Measurements from ENCODE around the gene PCDHGA5.
"Not testable (repeated sequence)": the region's sequence is repeated elsewhere in the genome, so short reads cannot be mapped to it uniquely, and the experiment has no call there.

DNA sequence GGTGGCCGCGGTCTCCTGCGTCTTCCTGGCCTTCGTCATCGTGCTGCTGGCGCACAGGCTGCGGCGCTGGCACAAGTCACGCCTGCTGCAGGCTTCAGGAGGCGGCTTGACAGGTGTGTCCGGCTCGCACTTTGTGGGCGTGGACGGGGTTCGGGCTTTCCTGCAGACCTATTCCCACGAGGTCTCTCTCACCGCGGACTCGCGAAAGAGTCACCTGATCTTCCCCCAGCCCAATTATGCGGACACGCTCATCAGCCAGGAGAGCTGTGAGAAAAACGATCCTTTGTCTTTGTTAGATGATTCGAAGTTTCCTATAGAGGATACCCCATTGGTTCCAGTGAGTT, 51.3 kb downstream of the PCDHGA5 start:
- TF ChIP-seq KDM1A (IDR thresholded peaks at IDR 0.05; ENCODE audit: borderline replicate concordance, low read length); EZH2 (IDR thresholded peaks at IDR 0.05; ENCODE audit: low read depth, low read length, severe bottlenecking); RAD21 (IDR thresholded peaks at IDR 0.05 in 1 of 2, conservative IDR thresholded peaks at IDR 0.05 in 1 of 2; ENCODE audit: low read depth in 2 of 2, low read length in 2 of 2); ZNF274 (IDR thresholded peaks at IDR 0.05; ENCODE audit: borderline replicate concordance, extremely low read depth, low read length): not testable (repeated sequence)
- TF ChIP-seq, protein P1, sequence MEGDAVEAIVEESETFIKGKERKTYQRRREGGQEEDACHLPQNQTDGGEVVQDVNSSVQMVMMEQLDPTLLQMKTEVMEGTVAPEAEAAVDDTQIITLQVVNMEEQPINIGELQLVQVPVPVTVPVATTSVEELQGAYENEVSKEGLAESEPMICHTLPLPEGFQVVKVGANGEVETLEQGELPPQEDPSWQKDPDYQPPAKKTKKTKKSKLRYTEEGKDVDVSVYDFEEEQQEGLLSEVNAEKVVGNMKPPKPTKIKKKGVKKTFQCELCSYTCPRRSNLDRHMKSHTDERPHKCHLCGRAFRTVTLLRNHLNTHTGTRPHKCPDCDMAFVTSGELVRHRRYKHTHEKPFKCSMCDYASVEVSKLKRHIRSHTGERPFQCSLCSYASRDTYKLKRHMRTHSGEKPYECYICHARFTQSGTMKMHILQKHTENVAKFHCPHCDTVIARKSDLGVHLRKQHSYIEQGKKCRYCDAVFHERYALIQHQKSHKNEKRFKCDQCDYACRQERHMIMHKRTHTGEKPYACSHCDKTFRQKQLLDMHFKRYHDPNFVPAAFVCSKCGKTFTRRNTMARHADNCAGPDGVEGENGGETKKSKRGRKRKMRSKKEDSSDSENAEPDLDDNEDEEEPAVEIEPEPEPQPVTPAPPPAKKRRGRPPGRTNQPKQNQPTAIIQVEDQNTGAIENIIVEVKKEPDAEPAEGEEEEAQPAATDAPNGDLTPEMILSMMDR (IDR thresholded peaks at IDR 0.05; ENCODE audit: control extremely low read depth in 1 of 3, insufficient read depth in 1 of 3, low read depth in 1 of 3, low read length in 3 of 3): not testable (repeated sequence)
- TF ChIP-seq, protein P2, sequence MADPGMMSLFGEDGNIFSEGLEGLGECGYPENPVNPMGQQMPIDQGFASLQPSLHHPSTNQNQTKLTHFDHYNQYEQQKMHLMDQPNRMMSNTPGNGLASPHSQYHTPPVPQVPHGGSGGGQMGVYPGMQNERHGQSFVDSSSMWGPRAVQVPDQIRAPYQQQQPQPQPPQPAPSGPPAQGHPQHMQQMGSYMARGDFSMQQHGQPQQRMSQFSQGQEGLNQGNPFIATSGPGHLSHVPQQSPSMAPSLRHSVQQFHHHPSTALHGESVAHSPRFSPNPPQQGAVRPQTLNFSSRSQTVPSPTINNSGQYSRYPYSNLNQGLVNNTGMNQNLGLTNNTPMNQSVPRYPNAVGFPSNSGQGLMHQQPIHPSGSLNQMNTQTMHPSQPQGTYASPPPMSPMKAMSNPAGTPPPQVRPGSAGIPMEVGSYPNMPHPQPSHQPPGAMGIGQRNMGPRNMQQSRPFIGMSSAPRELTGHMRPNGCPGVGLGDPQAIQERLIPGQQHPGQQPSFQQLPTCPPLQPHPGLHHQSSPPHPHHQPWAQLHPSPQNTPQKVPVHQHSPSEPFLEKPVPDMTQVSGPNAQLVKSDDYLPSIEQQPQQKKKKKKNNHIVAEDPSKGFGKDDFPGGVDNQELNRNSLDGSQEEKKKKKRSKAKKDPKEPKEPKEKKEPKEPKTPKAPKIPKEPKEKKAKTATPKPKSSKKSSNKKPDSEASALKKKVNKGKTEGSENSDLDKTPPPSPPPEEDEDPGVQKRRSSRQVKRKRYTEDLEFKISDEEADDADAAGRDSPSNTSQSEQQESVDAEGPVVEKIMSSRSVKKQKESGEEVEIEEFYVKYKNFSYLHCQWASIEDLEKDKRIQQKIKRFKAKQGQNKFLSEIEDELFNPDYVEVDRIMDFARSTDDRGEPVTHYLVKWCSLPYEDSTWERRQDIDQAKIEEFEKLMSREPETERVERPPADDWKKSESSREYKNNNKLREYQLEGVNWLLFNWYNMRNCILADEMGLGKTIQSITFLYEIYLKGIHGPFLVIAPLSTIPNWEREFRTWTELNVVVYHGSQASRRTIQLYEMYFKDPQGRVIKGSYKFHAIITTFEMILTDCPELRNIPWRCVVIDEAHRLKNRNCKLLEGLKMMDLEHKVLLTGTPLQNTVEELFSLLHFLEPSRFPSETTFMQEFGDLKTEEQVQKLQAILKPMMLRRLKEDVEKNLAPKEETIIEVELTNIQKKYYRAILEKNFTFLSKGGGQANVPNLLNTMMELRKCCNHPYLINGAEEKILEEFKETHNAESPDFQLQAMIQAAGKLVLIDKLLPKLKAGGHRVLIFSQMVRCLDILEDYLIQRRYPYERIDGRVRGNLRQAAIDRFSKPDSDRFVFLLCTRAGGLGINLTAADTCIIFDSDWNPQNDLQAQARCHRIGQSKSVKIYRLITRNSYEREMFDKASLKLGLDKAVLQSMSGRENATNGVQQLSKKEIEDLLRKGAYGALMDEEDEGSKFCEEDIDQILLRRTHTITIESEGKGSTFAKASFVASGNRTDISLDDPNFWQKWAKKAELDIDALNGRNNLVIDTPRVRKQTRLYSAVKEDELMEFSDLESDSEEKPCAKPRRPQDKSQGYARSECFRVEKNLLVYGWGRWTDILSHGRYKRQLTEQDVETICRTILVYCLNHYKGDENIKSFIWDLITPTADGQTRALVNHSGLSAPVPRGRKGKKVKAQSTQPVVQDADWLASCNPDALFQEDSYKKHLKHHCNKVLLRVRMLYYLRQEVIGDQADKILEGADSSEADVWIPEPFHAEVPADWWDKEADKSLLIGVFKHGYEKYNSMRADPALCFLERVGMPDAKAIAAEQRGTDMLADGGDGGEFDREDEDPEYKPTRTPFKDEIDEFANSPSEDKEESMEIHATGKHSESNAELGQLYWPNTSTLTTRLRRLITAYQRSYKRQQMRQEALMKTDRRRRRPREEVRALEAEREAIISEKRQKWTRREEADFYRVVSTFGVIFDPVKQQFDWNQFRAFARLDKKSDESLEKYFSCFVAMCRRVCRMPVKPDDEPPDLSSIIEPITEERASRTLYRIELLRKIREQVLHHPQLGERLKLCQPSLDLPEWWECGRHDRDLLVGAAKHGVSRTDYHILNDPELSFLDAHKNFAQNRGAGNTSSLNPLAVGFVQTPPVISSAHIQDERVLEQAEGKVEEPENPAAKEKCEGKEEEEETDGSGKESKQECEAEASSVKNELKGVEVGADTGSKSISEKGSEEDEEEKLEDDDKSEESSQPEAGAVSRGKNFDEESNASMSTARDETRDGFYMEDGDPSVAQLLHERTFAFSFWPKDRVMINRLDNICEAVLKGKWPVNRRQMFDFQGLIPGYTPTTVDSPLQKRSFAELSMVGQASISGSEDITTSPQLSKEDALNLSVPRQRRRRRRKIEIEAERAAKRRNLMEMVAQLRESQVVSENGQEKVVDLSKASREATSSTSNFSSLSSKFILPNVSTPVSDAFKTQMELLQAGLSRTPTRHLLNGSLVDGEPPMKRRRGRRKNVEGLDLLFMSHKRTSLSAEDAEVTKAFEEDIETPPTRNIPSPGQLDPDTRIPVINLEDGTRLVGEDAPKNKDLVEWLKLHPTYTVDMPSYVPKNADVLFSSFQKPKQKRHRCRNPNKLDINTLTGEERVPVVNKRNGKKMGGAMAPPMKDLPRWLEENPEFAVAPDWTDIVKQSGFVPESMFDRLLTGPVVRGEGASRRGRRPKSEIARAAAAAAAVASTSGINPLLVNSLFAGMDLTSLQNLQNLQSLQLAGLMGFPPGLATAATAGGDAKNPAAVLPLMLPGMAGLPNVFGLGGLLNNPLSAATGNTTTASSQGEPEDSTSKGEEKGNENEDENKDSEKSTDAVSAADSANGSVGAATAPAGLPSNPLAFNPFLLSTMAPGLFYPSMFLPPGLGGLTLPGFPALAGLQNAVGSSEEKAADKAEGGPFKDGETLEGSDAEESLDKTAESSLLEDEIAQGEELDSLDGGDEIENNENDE (IDR thresholded peaks at IDR 0.05; ENCODE audit: insufficient replicate concordance, low read length): not testable (repeated sequence)

All from H1 (cell line).